ENCODE measurements around the gene C10orf90. TPM values are rescaled to one million over a fixed set of nuclear protein-coding genes. Genes with fewer than 3 reads are reported as not detected.

Gene C10orf90
- total RNA-seq, 1 donor from 2014 or later, result not detected

DNA sequence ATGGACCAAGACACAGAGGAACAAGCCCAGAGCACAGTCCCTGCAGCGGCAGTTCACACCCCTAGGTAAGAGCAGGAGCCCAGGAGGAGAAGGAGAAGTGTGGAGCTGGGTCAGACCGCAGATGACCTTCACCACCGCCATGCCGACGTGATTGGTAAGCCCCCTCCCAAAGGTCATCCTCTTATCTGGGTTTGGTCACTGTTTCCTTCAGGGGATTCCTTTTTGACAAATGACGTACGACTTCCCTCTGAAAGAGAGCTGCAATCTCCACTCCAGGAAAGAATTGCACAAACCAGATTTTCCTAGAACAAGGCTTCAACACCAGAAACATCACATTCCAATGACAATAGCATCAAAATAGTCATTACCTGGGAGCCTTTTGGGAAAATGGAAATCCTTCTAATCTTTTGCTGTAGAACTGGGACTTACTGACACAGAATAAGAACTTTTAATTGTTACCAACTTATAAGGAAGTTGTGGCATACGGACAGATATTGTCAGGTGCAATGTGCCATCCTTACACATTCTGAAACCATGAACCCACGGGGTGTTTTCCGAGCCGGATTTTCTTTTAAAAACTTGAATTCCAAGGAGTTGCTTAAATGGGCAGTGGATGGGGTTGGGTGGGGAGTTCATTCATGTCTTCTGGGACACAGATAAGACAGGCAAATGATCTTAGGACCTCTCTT is 261.4 kb downstream of the C10orf90 start:
- no peak for TF ChIP-seq CTCF (IDR thresholded peaks at IDR 0.05)
- intact Hi-C loops (cut with micrococcal nuclease), result no loop called here
- POLR2A ChIA-PET, result no interaction called here
- Mint-ChIP-seq H3K4me1 (no peaks in the 10 kb centered on the region), H3K9me3 (no peaks in the 10 kb centered on the region), H3K36me3 (ENCODE audit: low read depth) (no peaks in the 10 kb centered on the region), H3K27ac (no peak overlapping the region), H3K27me3 (peaks cover 2% of the 10 kb centered on the region), H3K4me3 (no peak overlapping the region)
- CTCF ChIA-PET, result no interaction called here
- DNase-seq (no peak), ATAC-seq (ENCODE audit: low read depth) (no peak)

DNA sequence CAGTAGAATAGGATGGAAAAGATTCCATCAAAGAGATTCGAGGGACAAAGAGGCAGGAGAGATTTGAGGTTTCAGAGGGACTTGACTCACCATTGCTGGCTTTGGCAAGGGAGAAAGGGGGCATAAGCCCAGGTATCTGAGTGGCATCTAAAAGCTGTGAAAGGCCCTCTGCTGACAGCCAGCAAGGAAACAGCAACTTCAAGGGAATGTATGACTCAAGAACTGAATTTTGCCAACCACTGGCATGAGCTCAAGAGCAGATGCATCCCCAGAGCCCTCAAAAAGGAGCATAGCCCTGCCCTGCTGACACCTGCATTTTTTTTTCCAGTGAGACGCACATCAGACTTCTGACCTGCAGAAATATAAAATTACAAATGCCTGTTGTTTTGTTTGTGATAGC is 262.7 kb downstream of the C10orf90 start:
- no peaks in the 10 kb centered on the region for H3K36me3 Mint-ChIP-seq (ENCODE audit: low read depth)
- peaks cover 2% of the 10 kb centered on the region for H3K27me3 Mint-ChIP-seq
- no peak overlapping the region for H3K27ac Mint-ChIP-seq
- intact Hi-C loops (cut with micrococcal nuclease), result no loop called here
- ChIA-PET CTCF (no interaction called here), POLR2A (no interaction called here)
- DNase-seq, result no peak
- no peak for TF ChIP-seq CTCF (IDR thresholded peaks at IDR 0.05)
- no peaks in the 10 kb centered on the region for H3K9me3 Mint-ChIP-seq
- H3K4me1 Mint-ChIP-seq, result no peaks in the 10 kb centered on the region
- no peak for ATAC-seq (ENCODE audit: low read depth)
- no peak overlapping the region for H3K4me3 Mint-ChIP-seq

DNA sequence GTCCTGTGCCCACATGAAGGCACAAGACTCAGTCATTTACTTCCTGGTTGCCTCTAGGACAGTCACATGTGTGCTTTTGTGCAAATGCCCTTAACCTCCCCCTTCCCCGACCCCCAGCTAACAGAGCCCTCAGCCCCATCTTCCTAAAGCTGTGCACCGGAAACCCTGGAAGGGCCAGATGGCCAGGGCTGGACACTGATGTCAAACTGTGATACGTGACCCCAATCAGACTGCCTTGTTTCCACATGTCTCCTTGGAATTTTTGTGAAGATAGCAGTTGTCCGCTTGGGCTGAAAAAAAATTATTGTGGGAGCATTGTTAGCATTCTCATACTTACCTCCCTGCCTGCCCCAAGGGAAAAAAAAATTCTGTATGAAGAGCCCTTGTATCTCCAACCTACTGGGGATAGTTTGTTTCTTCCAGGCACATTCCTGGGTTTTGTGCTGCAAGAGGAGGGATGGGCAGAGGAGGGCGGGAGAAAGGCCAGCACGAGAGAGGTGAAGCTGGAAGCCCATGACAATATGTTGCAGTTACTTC is 265.2 kb downstream of the C10orf90 start:
- ATAC-seq (ENCODE audit: low read depth) (no peak), DNase-seq (no peak)
- CTCF ChIA-PET, result no interaction called here
- Mint-ChIP-seq H3K9me3 (no peaks in the 10 kb centered on the region), H3K27ac (no peak overlapping the region), H3K4me3 (no peak overlapping the region), H3K27me3 (no peaks in the 10 kb centered on the region), H3K4me1 (no peaks in the 10 kb centered on the region), H3K36me3 (ENCODE audit: low read depth) (no peaks in the 10 kb centered on the region)
- POLR2A ChIA-PET, result no interaction called here
- TF ChIP-seq CTCF (IDR thresholded peaks at IDR 0.05), result no peak
- intact Hi-C loops (cut with micrococcal nuclease), result no loop called here

DNA sequence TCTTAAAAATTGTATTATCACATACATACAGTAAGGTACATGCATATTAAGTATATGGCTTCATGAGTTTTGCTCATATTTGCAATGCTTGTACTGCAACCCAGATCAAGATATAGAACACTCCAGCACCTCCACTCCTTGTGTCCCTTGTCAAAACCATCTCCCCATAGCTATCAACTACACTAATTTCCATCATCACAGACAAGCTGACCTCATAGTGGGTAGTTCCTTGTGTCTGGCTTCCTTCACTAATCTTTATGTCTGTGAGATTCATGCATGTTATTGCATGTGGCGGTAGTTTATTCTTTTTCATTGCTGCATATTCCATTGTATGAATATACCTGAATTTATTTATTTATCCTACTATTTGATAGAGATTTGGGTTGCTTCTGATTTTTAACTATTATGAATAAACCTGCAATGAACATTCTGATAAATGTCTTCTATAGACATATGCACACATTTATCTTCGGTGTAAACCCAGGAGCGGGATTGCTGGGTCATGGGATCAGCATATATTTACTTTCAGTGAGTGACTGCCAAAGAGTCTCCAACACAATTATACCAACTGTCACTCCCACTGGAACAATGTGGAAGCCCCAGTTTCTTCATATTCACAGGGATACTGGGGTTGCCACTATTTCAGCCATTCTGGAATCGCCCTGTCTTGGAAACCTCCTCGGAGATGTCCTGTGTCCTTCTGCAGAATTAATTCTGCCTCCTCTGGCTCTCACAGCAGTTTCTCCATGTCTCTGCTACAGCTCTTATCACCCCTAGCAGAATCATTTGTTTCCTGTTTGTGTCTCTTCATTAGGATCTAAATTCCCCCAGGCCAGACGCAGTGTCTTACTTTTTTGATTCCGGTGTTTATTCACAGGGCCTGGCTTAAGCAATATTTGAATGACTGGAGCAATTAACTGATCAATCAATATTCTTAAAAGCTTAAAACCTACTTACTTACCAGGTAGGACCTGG is 267.5 kb downstream of the C10orf90 start:
- TF ChIP-seq CTCF (IDR thresholded peaks at IDR 0.05), result no peak

DNA sequence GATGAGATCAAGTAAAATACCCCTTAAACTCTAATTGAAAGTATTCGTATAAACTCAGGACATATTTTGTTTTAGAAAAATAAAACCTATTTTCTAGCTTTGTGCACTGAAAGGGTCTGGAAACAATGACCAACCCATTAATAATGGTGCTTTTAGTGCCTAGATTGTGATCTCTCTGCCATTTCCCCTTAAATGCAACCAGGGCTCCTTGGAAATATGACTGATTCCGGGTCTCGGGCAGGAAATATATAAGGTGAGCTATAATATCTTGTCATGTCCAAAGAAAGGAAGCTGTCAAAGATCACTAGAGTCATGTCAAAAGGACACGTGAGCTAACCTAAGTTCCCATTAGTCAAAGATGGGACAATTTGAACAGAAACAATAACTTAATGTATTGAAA is 269.9 kb downstream of the C10orf90 start:
- peaks cover 6% of the 10 kb centered on the region for H3K27me3 Mint-ChIP-seq
- TF ChIP-seq CTCF (IDR thresholded peaks at IDR 0.05), result no peak
- H3K4me3 Mint-ChIP-seq, result no peak overlapping the region
- intact Hi-C loops (cut with micrococcal nuclease), result no loop called here
- ChIA-PET POLR2A (no interaction called here), CTCF (no interaction called here)
- H3K27ac Mint-ChIP-seq, result no peak overlapping the region
- peaks cover 3% of the 10 kb centered on the region for H3K9me3 Mint-ChIP-seq
- DNase-seq (no peak), ATAC-seq (ENCODE audit: low read depth) (no peak)
- H3K4me1 Mint-ChIP-seq, result no peaks in the 10 kb centered on the region
- no peaks in the 10 kb centered on the region for H3K36me3 Mint-ChIP-seq (ENCODE audit: low read depth)

More for the DNA sequence above, 267.5 kb downstream of the C10orf90 start:
- H3K4me3 Mint-ChIP-seq, result no peak overlapping the region
- no peaks in the 10 kb centered on the region for H3K9me3 Mint-ChIP-seq
- ChIA-PET POLR2A (no interaction called here), CTCF (no interaction called here)
- DNase-seq, result no peak
- ATAC-seq (ENCODE audit: low read depth), result no peak
- intact Hi-C loops (cut with micrococcal nuclease), result no loop called here
- no peak overlapping the region for H3K27ac Mint-ChIP-seq
- H3K36me3 Mint-ChIP-seq (ENCODE audit: low read depth), result no peaks in the 10 kb centered on the region
- H3K4me1 Mint-ChIP-seq, result no peaks in the 10 kb centered on the region
- H3K27me3 Mint-ChIP-seq, result peaks cover 6% of the 10 kb centered on the region
